Measurements from ENCODE around the gene PRSS50.

The PRSS50 gene

GRCh38 chr3:46748170-46748569, 30.5 kb upstream of the PRSS50 start:
- TF ChIP-seq RAD21 (IDR thresholded peaks at IDR 0.05; ENCODE audit: low read depth) (no peak), TAF1 (IDR thresholded peaks at IDR 0.05; ENCODE audit: low read depth) (no peak), MAX (IDR thresholded peaks at IDR 0.05) (no peak), FOXM1 (IDR thresholded peaks at IDR 0.05; ENCODE audit: borderline replicate concordance, low read depth) (no peak), CEBPB (IDR thresholded peaks at IDR 0.05) (no peak), ZBTB7A (IDR thresholded peaks at IDR 0.05; ENCODE audit: low read depth) (no peak), EGR1 (IDR thresholded peaks at IDR 0.05) (no peak), CREB1 (IDR thresholded peaks at IDR 0.05; ENCODE audit: low read depth) (no peak), USF1 (IDR thresholded peaks at IDR 0.05) (no peak), NFIC (IDR thresholded peaks at IDR 0.05) (no peak), TCF12 (IDR thresholded peaks at IDR 0.05; ENCODE audit: low read depth) (no peak), TEAD4 (IDR thresholded peaks at IDR 0.05) (no peak), YY1 (IDR thresholded peaks at IDR 0.05; ENCODE audit: low read depth) (no peak), EP300 (IDR thresholded peaks at IDR 0.05; ENCODE audit: borderline replicate concordance) (no peak)
- TF ChIP-seq, protein P1, sequence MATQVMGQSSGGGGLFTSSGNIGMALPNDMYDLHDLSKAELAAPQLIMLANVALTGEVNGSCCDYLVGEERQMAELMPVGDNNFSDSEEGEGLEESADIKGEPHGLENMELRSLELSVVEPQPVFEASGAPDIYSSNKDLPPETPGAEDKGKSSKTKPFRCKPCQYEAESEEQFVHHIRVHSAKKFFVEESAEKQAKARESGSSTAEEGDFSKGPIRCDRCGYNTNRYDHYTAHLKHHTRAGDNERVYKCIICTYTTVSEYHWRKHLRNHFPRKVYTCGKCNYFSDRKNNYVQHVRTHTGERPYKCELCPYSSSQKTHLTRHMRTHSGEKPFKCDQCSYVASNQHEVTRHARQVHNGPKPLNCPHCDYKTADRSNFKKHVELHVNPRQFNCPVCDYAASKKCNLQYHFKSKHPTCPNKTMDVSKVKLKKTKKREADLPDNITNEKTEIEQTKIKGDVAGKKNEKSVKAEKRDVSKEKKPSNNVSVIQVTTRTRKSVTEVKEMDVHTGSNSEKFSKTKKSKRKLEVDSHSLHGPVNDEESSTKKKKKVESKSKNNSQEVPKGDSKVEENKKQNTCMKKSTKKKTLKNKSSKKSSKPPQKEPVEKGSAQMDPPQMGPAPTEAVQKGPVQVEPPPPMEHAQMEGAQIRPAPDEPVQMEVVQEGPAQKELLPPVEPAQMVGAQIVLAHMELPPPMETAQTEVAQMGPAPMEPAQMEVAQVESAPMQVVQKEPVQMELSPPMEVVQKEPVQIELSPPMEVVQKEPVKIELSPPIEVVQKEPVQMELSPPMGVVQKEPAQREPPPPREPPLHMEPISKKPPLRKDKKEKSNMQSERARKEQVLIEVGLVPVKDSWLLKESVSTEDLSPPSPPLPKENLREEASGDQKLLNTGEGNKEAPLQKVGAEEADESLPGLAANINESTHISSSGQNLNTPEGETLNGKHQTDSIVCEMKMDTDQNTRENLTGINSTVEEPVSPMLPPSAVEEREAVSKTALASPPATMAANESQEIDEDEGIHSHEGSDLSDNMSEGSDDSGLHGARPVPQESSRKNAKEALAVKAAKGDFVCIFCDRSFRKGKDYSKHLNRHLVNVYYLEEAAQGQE (IDR thresholded peaks at IDR 0.05; ENCODE audit: low read depth) = no peak

- TF ChIP-seq CEBPB (IDR thresholded peaks at IDR 0.05) (no peak), FOXM1 (IDR thresholded peaks at IDR 0.05; ENCODE audit: borderline replicate concordance, low read depth) (no peak), CREB1 (IDR thresholded peaks at IDR 0.05; ENCODE audit: low read depth) (no peak), USF1 (IDR thresholded peaks at IDR 0.05) (no peak), YY1 (IDR thresholded peaks at IDR 0.05; ENCODE audit: low read depth) (no peak), TAF1 (IDR thresholded peaks at IDR 0.05; ENCODE audit: low read depth) (no peak), ZBTB7A (IDR thresholded peaks at IDR 0.05; ENCODE audit: low read depth) (no peak), EP300 (IDR thresholded peaks at IDR 0.05; ENCODE audit: borderline replicate concordance) (no peak), TEAD4 (IDR thresholded peaks at IDR 0.05) (no peak), NFIC (IDR thresholded peaks at IDR 0.05) (no peak), EGR1 (IDR thresholded peaks at IDR 0.05) (no peak), MAX (IDR thresholded peaks at IDR 0.05) (no peak), TCF12 (IDR thresholded peaks at IDR 0.05; ENCODE audit: low read depth) (no peak), RAD21 (IDR thresholded peaks at IDR 0.05; ENCODE audit: low read depth) (no peak)
- TF ChIP-seq, protein P1 (IDR thresholded peaks at IDR 0.05; ENCODE audit: low read depth) = no peak
These were observed 29.0 kb upstream of the PRSS50 start for GRCh38 chr3:46746711-46747110.

DNA sequence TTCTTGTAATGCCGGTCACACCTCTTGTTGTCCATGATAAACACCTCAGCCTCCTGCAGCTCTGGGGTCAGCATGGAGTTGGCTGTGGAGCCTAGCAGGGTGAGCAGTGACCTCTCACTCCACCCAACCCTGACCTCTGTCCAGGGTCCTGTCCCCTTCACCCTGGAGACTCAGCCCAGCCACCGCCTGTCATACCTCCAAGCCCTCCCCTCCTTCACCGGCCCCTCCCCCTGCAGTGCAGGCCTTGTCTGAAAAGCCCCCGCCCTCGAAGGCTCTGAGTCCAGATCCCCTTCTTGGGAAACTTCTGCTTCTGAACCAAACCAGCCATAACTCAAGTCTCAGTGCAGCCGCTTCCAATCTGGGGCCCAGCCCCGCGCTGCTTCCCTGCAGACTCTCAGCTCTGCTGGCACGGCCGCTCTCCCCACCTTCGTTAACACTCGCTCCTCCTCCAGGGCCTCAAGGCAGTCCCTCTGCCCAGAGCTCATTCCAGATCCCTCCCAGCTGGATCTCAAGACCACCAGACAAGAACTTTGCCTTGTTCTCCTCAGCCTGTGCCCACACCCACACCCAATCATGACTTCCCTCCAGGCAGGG, 25.4 kb upstream of the PRSS50 start:
- TF ChIP-seq, protein P1 (IDR thresholded peaks at IDR 0.05; ENCODE audit: low read depth) = peak; percentile 70
- no peak for TF ChIP-seq MAX (IDR thresholded peaks at IDR 0.05)

DNA sequence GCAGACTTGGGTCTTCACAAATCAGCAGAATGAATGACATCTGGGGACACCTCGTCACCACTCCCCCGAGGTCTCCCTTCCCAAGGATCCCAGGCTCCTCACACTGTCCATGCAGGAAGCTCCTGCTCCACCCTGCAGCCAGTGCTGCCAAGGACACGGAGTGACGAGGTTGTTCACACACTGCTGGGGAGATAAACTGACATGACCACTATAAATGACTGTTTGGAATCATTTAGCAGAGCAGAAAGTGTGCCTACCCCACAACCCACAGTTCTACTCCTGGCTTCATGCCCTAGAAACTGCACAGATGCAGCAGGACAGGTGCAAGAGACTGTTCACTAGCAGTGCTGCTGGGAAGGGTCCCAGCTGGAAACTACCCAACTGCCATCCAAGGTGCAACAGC, 19.7 kb upstream of the PRSS50 start:
- TF ChIP-seq FOXM1 (IDR thresholded peaks at IDR 0.05; ENCODE audit: borderline replicate concordance, low read depth) = no peak
- TF ChIP-seq, protein P1 (IDR thresholded peaks at IDR 0.05; ENCODE audit: low read depth) = no peak
- TF ChIP-seq ZBTB7A (IDR thresholded peaks at IDR 0.05; ENCODE audit: low read depth) = no peak
- TF ChIP-seq NFIC (IDR thresholded peaks at IDR 0.05) = no peak
- TF ChIP-seq YY1 (IDR thresholded peaks at IDR 0.05; ENCODE audit: low read depth) = no peak
- no peak for TF ChIP-seq TAF1 (IDR thresholded peaks at IDR 0.05; ENCODE audit: low read depth)
- no peak for TF ChIP-seq TEAD4 (IDR thresholded peaks at IDR 0.05)
- TF ChIP-seq RAD21 (IDR thresholded peaks at IDR 0.05; ENCODE audit: low read depth) = no peak
- no peak for TF ChIP-seq CREB1 (IDR thresholded peaks at IDR 0.05; ENCODE audit: low read depth)

Measured in Ishikawa (cell line).